WTC11 (cell line): ENCODE results near the gene AHNAK. TPM values are rescaled to one million over a fixed set of nuclear protein-coding genes. Genes with fewer than 3 reads are reported as not detected.

Experiments used
- ATAC-seq: fragments of 200-7000 bp; cut with Tn5 transposase; 2 replicates; pipeline ENCODE4 v1.10.0; 2021; ENCODE audit warnings: mild to moderate bottlenecking, moderate library complexity
- CTCF ChIA-PET: fragments of 300-600 bp; sonication (Branson Sonifier 250); formaldehyde crosslinking; loops from one replicate; lab custom pipeline; 2021; ENCODE audit warnings: antibody characterized with exemption; lab: Charles Lee
- POLR2A ChIA-PET: fragments of 350-600 bp; sonication (Branson Sonifier 250); formaldehyde crosslinking; loops from one replicate; lab custom pipeline; 2021; ENCODE audit warnings: antibody characterized with exemption; lab: Charles Lee
- DNase-seq: peaks from one replicate; pipeline ENCODE4 v3.0.0; 2021; ENCODE audit warnings: low spot score
- H3K27ac Mint-ChIP-seq: 2 replicates; pipeline ENCODE4 v1.8.0; 2021; ENCODE audit warnings: mixed read lengths
- H3K27me3 Mint-ChIP-seq: 2 replicates; pipeline ENCODE4 v1.8.0; 2021; ENCODE audit warnings: low read depth, mild to moderate bottlenecking, moderate library complexity, mixed read lengths
- H3K36me3 Mint-ChIP-seq: 2 replicates; pipeline ENCODE4 v1.8.0; 2021; ENCODE audit warnings: mixed read lengths
- H3K4me1 Mint-ChIP-seq: 2 replicates; pipeline ENCODE4 v1.8.0; 2022; ENCODE audit warnings: mixed read lengths
- H3K4me3 Mint-ChIP-seq: 2 replicates; pipeline ENCODE4 v1.8.0; 2021; ENCODE audit warnings: mild to moderate bottlenecking, moderate library complexity, mixed read lengths
- H3K9me3 Mint-ChIP-seq: 2 replicates; pipeline ENCODE4 v1.8.0; 2021; ENCODE audit warnings: mixed read lengths
- ATF1 ChIP-seq: sonication (generic); formaldehyde crosslinking; IDR thresholded peaks from 2 replicates; pipeline ENCODE4 v1.8.1; 2023; ENCODE audit warnings: mild to moderate bottlenecking, moderate library complexity, missing genetic modification reagents
- CTCF ChIP-seq: fragments of 200-600 bp; IDR thresholded peaks from 2 replicates; pipeline ENCODE4 v1.8.0; 2022; ENCODE audit warnings: antibody characterized with exemption
- EMX1 ChIP-seq: fragments of 250-450 bp; sonication (Bioruptor Pico); IDR thresholded peaks from 2 replicates; pipeline ENCODE4 v1.8.0; 2021; ENCODE audit warnings: mild to moderate bottlenecking
- ETV6 ChIP-seq: sonication (generic); formaldehyde crosslinking; IDR thresholded peaks from 2 replicates; pipeline ENCODE4 v1.8.1; 2022; ENCODE audit warnings: mild to moderate bottlenecking, missing genetic modification reagents
- FOXJ3 ChIP-seq: sonication (generic); formaldehyde crosslinking; IDR thresholded peaks from 2 replicates; pipeline ENCODE4 v1.9.0; 2021; ENCODE audit warnings: missing genetic modification reagents, mild to moderate bottlenecking, borderline replicate concordance
- GRHL2 ChIP-seq: fragments of 250-450 bp; sonication (Bioruptor Pico); IDR thresholded peaks from 2 replicates; pipeline ENCODE4 v1.8.0; 2022; ENCODE audit warnings: mild to moderate bottlenecking, moderate library complexity; ENCODE audit not compliant: insufficient replicate concordance, severe bottlenecking
- JAZF1 ChIP-seq: fragments of 250-450 bp; sonication (Bioruptor Pico); IDR thresholded peaks from 2 replicates; pipeline ENCODE4 v1.9.0; 2021; ENCODE audit warnings: moderate library complexity, mild to moderate bottlenecking, inconsistent platforms
- JUN ChIP-seq: sonication (generic); formaldehyde crosslinking; IDR thresholded peaks from 2 replicates; pipeline ENCODE4 v1.8.0; 2023; ENCODE audit warnings: mild to moderate bottlenecking, missing genetic modification reagents
- MXD4 ChIP-seq: fragments of 250-450 bp; sonication (Bioruptor Pico); IDR thresholded peaks from 2 replicates; pipeline ENCODE4 v1.8.0; 2021; ENCODE audit warnings: mild to moderate bottlenecking, moderate library complexity, borderline replicate concordance
- MYBL2 ChIP-seq: sonication (generic); formaldehyde crosslinking; IDR thresholded peaks from 2 replicates; pipeline ENCODE4 v1.8.1; 2023; ENCODE audit warnings: mild to moderate bottlenecking, moderate library complexity, missing genetic modification reagents
- NFATC4 ChIP-seq: fragments of 250-450 bp; sonication (Bioruptor Pico); IDR thresholded peaks from 2 replicates; pipeline ENCODE4 v1.9.0; 2021; ENCODE audit warnings: mild to moderate bottlenecking
- PRDM15 ChIP-seq: sonication (generic); formaldehyde crosslinking; IDR thresholded peaks from 2 replicates; pipeline ENCODE4 v1.8.0; 2022; ENCODE audit warnings: missing genetic modification reagents
- SOX15 ChIP-seq: fragments of 250-450 bp; sonication (Bioruptor Pico); IDR thresholded peaks from 2 replicates; pipeline ENCODE4 v1.9.0; 2021; ENCODE audit warnings: mild to moderate bottlenecking
- TCF7 ChIP-seq: sonication (generic); formaldehyde crosslinking; IDR thresholded peaks from 2 replicates; pipeline ENCODE4 v1.8.0; 2022; ENCODE audit warnings: mild to moderate bottlenecking, low read depth, missing genetic modification reagents, moderate library complexity
- ZBTB43 ChIP-seq: sonication (generic); formaldehyde crosslinking; IDR thresholded peaks from 2 replicates; pipeline ENCODE4 v1.8.1; 2023; ENCODE audit warnings: mild to moderate bottlenecking, missing genetic modification reagents
- ZNF138 ChIP-seq: sonication (generic); formaldehyde crosslinking; conservative IDR thresholded peaks from 2 replicates; pipeline ENCODE4 v1.8.1; 2022; ENCODE audit warnings: mild to moderate bottlenecking, moderate library complexity, missing genetic modification reagents
- ZNF232 ChIP-seq: sonication (generic); formaldehyde crosslinking; IDR thresholded peaks from 2 replicates; pipeline ENCODE4 v1.8.0; 2022; ENCODE audit warnings: mild to moderate bottlenecking, missing genetic modification reagents
- ZNF416 ChIP-seq: fragments of 250-450 bp; sonication (Bioruptor Pico); IDR thresholded peaks from 2 replicates; pipeline ENCODE4 v1.9.0; 2021; ENCODE audit warnings: mild to moderate bottlenecking, inconsistent platforms
- ZNF512 ChIP-seq: sonication (generic); formaldehyde crosslinking; IDR thresholded peaks from 2 replicates; pipeline ENCODE4 v1.8.1; 2022; ENCODE audit warnings: missing genetic modification reagents, borderline replicate concordance
- ZNF532 ChIP-seq: fragments of 250-450 bp; sonication (Bioruptor Pico); IDR thresholded peaks from 2 replicates; pipeline ENCODE4 v1.9.0; 2021; ENCODE audit warnings: mild to moderate bottlenecking, borderline replicate concordance
- ZSCAN18 ChIP-seq: fragments of 250-450 bp; sonication (Bioruptor Pico); IDR thresholded peaks from 2 replicates; pipeline ENCODE4 v2.1.2; 2022; ENCODE audit warnings: mild to moderate bottlenecking, moderate library complexity
- total RNA-seq: library from RNA; stranded (reverse); gene quantifications from 3 replicates; pipeline ENCODE4 v1.2.3, GENCODE V29; 2021

The AHNAK gene
- total RNA-seq, 1 experiment from 2014 or later, result 21.0 TPM

- no peak for ATAC-seq
- no peak overlapping the region for H3K4me3 Mint-ChIP-seq
- no peak for TF ChIP-seq ZNF532
- no peak for TF ChIP-seq ATF1
- no peak for TF ChIP-seq NFATC4 (CRISPR knock-in tag)
- no peak for TF ChIP-seq JAZF1 (CRISPR knock-in tag)
- no peak for TF ChIP-seq SOX15
- TF ChIP-seq ZNF138 (CRISPR knock-in tag), result no peak
- DNase-seq, result no peak
- peak overlapping the region; percentile 56; the same call in 1 of the 2 replicates for H3K27ac Mint-ChIP-seq
- POLR2A ChIA-PET, result interaction anchor here (0.6 to 0.7 kb wide), 2 partner anchors 37 to 64 kb away, joined by 4 to 5 read pairs; no protein-coding TSS in a partner anchor
- no peaks in the 10 kb centered on the region for H3K36me3 Mint-ChIP-seq
- CTCF ChIA-PET, result interaction anchor here (5.5 kb wide), 1 partner anchor 71 kb away, joined by 24 read pairs; no protein-coding TSS in a partner anchor
- no peaks in the 10 kb centered on the region; the same call in 1 of the 2 replicates for H3K27me3 Mint-ChIP-seq
- H3K9me3 Mint-ChIP-seq, result no peaks in the 10 kb centered on the region
- no peaks in the 10 kb centered on the region for H3K4me1 Mint-ChIP-seq
Observed at GRCh38 chr11:62472063-62472884, 74.3 kb downstream of the AHNAK start.

- DNase-seq (no peak), ATAC-seq (no peak)
- no peaks in the 10 kb centered on the region for H3K36me3 Mint-ChIP-seq
- H3K4me1 Mint-ChIP-seq, result no peaks in the 10 kb centered on the region
- no peaks in the 10 kb centered on the region for H3K27me3 Mint-ChIP-seq
- no peak overlapping the region for H3K4me3 Mint-ChIP-seq
- POLR2A ChIA-PET, result no interaction called here
- no peaks in the 10 kb centered on the region for H3K9me3 Mint-ChIP-seq
- H3K27ac Mint-ChIP-seq, result no peak overlapping the region
- CTCF ChIA-PET, result interaction anchor here (5.5 kb wide), 1 partner anchor 71 kb away, joined by 24 read pairs; no protein-coding TSS in a partner anchor
- TF ChIP-seq JUN (CRISPR knock-in tag) (no peak), EMX1 (CRISPR knock-in tag) (no peak), ZNF416 (CRISPR knock-in tag) (no peak), MYBL2 (CRISPR knock-in tag) (no peak), GRHL2 (CRISPR knock-in tag) (no peak), PRDM15 (CRISPR knock-in tag) (no peak), ETV6 (CRISPR knock-in tag) (no peak), CTCF (no peak), ZBTB43 (CRISPR knock-in tag) (no peak), TCF7 (no peak), ZNF232 (CRISPR knock-in tag) (no peak), ZSCAN18 (no peak), MXD4 (CRISPR knock-in tag) (no peak), ZNF512 (CRISPR knock-in tag) (no peak), FOXJ3 (CRISPR knock-in tag) (no peak), ATF1 (no peak)
Observed at GRCh38 chr11:62471603-62472002, 75.0 kb downstream of the AHNAK start.
